Loucy (cell line): ENCODE results near the gene ZFP69.

Source experiments
- CTCF ChIP-seq: fragments of 200-600 bp; sonication (generic); conservative IDR thresholded peaks from 2 replicates; pipeline ENCODE4 v1.5.1; 2014; ENCODE audit warnings: mild to moderate bottlenecking, antibody characterized with exemption, low read length
- EZH2phosphoT487 ChIP-seq: fragments of 200-600 bp; IDR thresholded peaks from 2 replicates; pipeline ENCODE4 v1.6.1; 2018; ENCODE audit warnings: antibody characterized with exemption, mild to moderate bottlenecking, moderate library complexity, borderline replicate concordance

GRCh38 chr1:40438391-40439015, 38.6 kb upstream of the ZFP69 start:
- TF ChIP-seq CTCF (peak; percentile 89), EZH2phosphoT487 (no peak)
